GM12878 (cell line): ENCODE data around the gene PIGV. TPM values are rescaled to one million over a fixed set of nuclear protein-coding genes. Genes with fewer than 3 reads are reported as not detected.
A peak's percentile ranks its signal among the peaks of the same experiment; 100 is the strongest.

ENCODE experiments used
- ATAC-seq: fragments of 200-7000 bp; cut with Tn5 transposase; 3 replicates; pipeline ENCODE4 v1.9.1; 2020; ENCODE audit warnings: mild to moderate bottlenecking, moderate library complexity
- BruUV-seq: library from RNA; stranded (reverse); fragments of 400-500 nt; replicated peaks from 2 replicates; lab custom pipeline; 2021; lab: Mats Ljungman, UMichigan
- CTCF ChIA-PET: fragments of 300-600 bp; sonication (Branson Sonifier 250); formaldehyde crosslinking; extraction: SDS; loops from one replicate; lab custom pipeline; 2021; ENCODE audit warnings: inconsistent platforms; lab: Yijun Ruan, JAX
- POLR2A ChIA-PET: fragments of 350-600 bp; formaldehyde crosslinking; extraction: SDS; loops from one replicate; lab custom pipeline; 2021; ENCODE audit warnings: inconsistent platforms; lab: Charles Lee
- RAD21 ChIA-PET: fragments of 300-600 bp; sonication (Branson Sonifier 250); formaldehyde crosslinking; loops from one replicate; lab custom pipeline; 2023; ENCODE audit warnings: antibody characterized with exemption; ENCODE audit not compliant: unreplicated experiment; lab: Charles Lee
- SMC1A ChIA-PET: fragments of 300-600 bp; sonication (Branson Sonifier 250); formaldehyde crosslinking; loops from one replicate; lab custom pipeline; 2023; ENCODE audit not compliant: unreplicated experiment, uncharacterized antibody; lab: Charles Lee
- DNase-seq: peaks from one replicate; pipeline ENCODE4 v3.0.0-alpha.2; 2011; ENCODE audit warnings: low read depth, low spot score
- FAIRE-seq: peaks from 3 replicates; lab custom pipeline; 2011; peaks lifted over from hg19 to GRCh38; lab: Jason Lieb, UNC
- H2AFZ ChIP-seq: 2 replicates; pipeline ENCODE4 v1.6.0; 2011; ENCODE audit warnings: low read depth, low read length, control low read depth; ENCODE audit not compliant: control insufficient read depth
- H3K27ac ChIP-seq: 2 replicates; pipeline ENCODE4 v1.5.1; 2011; ENCODE audit warnings: control low read depth; ENCODE audit not compliant: control insufficient read depth, insufficient read depth
- H3K27me3 ChIP-seq, 2 experiments: replicated peaks in 1 of 2; 2 replicates each; pipeline versions ENCODE4 v1.6.0 to v1.6.1; 2011; ENCODE audit warnings: low read length in 1 of 2; ENCODE audit not compliant: control insufficient read depth in 2 of 2, insufficient read depth in 2 of 2
- H3K36me3 ChIP-seq, 2 experiments: 2 replicates each; pipeline ENCODE4 v1.5.1; 2011; ENCODE audit warnings: low read length in 1 of 2; ENCODE audit not compliant: control insufficient read depth in 2 of 2, insufficient read depth in 2 of 2
- H3K4me1 ChIP-seq: 2 replicates; pipeline ENCODE4 v1.6.1; 2011; ENCODE audit warnings: mild to moderate bottlenecking, low read length, moderate library complexity, mixed read lengths; ENCODE audit not compliant: control insufficient read depth, insufficient read depth
- H3K4me2 ChIP-seq: 2 replicates; pipeline ENCODE4 v1.6.0; 2011; ENCODE audit warnings: control low read depth; ENCODE audit not compliant: control insufficient read depth, insufficient read depth
- H3K4me3 ChIP-seq: fragments of 200-600 bp; sonication (generic); 2 replicates; pipeline ENCODE4 v1.5.1; 2016
- H3K79me2 ChIP-seq: 2 replicates; pipeline ENCODE4 v1.6.0; 2011; ENCODE audit warnings: low read length; ENCODE audit not compliant: control insufficient read depth, insufficient read depth
- H3K9ac ChIP-seq: 2 replicates; pipeline ENCODE4 v1.8.0; 2011; ENCODE audit warnings: low read length, control low read depth, mixed read lengths; ENCODE audit not compliant: control insufficient read depth, insufficient read depth
- H3K9me3 ChIP-seq: replicated peaks from 3 replicates; pipeline ENCODE4 v1.5.1; 2011; ENCODE audit warnings: mild to moderate bottlenecking, low read length; ENCODE audit not compliant: control insufficient read depth, insufficient read depth
- H4K20me1 ChIP-seq: 2 replicates; pipeline ENCODE4 v1.6.0; 2011; ENCODE audit not compliant: control insufficient read depth, insufficient read depth
- EGR1 ChIP-seq, 2 experiments: IDR thresholded peaks; 1 replicate in 1 of 2; 2 replicates in 1 of 2; pipeline ENCODE4 v1.6.1; 2011 to 2012; ENCODE audit warnings: low read depth in 2 of 2, low read length in 2 of 2, borderline replicate concordance in 1 of 2, mild to moderate bottlenecking in 1 of 2, moderate library complexity in 1 of 2
- EZH2 ChIP-seq: IDR thresholded peaks from 2 replicates; pipeline ENCODE4 v1.6.1; 2012; ENCODE audit warnings: low read depth, mild to moderate bottlenecking, control low read depth, inconsistent platforms, low read length, borderline replicate concordance; ENCODE audit not compliant: control insufficient read depth
- IKZF2 ChIP-seq, 2 experiments: fragments of 450-650 bp; IDR thresholded peaks; 2 replicates each; pipeline ENCODE4 v1.6.1; 2017; ENCODE audit warnings: mild to moderate bottlenecking in 2 of 2, moderate library complexity in 2 of 2
- IRF4 ChIP-seq: IDR thresholded peaks from 2 replicates; pipeline ENCODE4 v1.6.1; 2011; ENCODE audit warnings: low read depth, low read length
- NFXL1 ChIP-seq: fragments of 450-650 bp; IDR thresholded peaks from 2 replicates; pipeline ENCODE4 v1.6.1; 2017; ENCODE audit warnings: antibody characterized with exemption, mild to moderate bottlenecking, borderline replicate concordance
- POLR2AphosphoS5 ChIP-seq: IDR thresholded peaks from 2 replicates; pipeline ENCODE4 v1.6.1; 2011; ENCODE audit warnings: mild to moderate bottlenecking, low read length, inconsistent platforms
- RAD51 ChIP-seq: fragments of 450-650 bp; IDR thresholded peaks from 2 replicates; pipeline ENCODE4 v1.6.1; 2016; ENCODE audit warnings: moderate library complexity, mild to moderate bottlenecking, inconsistent platforms
- SIX5 ChIP-seq: IDR thresholded peaks from 2 replicates; pipeline ENCODE4 v1.6.1; 2011; ENCODE audit warnings: mild to moderate bottlenecking, low read depth, low read length, moderate library complexity; ENCODE audit not compliant: severe bottlenecking
- SUZ12 ChIP-seq: fragments of 200-600 bp; sonication (generic); IDR thresholded peaks from one replicate; pipeline ENCODE4 v1.6.1; 2018; ENCODE audit warnings: antibody characterized with exemption, mild to moderate bottlenecking; ENCODE audit not compliant: unreplicated experiment
- WGBS: methylation state at CpG from one replicate; pipeline ENCODE4 v1.1.6; 2016; ENCODE audit warnings: low lambda C conversion rate; ENCODE audit not compliant: insufficient replicate concordance, insufficient coverage; ENCODE audit errors: missing lambda C conversion rate; 5-methylcytosine and 5-hydroxymethylcytosine counted together
- in situ Hi-C: fragments of 300-500 bp; cut with MboI; formaldehyde crosslinking; loops from 9 replicates; pipeline ENCODE4 v1.14.3; 2018; ENCODE audit warnings: mixed read lengths
- intact Hi-C: fragments of 100-400 bp; cut with micrococcal nuclease; formaldehyde crosslinking; loops from one replicate; pipeline ENCODE4 v1.14.2; 2022; ENCODE audit not compliant: unreplicated experiment
- polyA plus RNA-seq, 11 experiments: library from polyadenylated mRNA; depleted of rRNA in 4 of 11; unstranded in 6 of 11; stranded (reverse) in 5 of 11; fragments of >200 nt; fragmentation: Nextera tagmentation in 4 of 11; fragmentation: Illumina TruSeq in 1 of 11; extraction: Ambion mirVana in 4 of 11; extraction: Trizol in 1 of 11; gene quantifications; 1 replicate in 1 of 11; 2 replicates in 10 of 11; pipeline versions ENCODE4 v1.2.1 to v1.2.3, GENCODE V29; 2011 to 2016; ENCODE audit warnings: inconsistent platforms in 2 of 11, missing spikeins in 2 of 11, low read depth in 1 of 11
- total RNA-seq, 4 experiments: library from RNA; depleted of rRNA in 3 of 4; stranded (reverse); fragments of >200 nt in 3 of 4; fragmentation: Illumina TruSeq in 1 of 4; extraction: Trizol in 1 of 4; gene quantifications; 2 replicates each; pipeline versions ENCODE4 v1.2.1 to v1.2.3, GENCODE V29; 2013 to 2021
- TF ChIP-seq, protein P1 (sequence below): IDR thresholded peaks from 2 replicates; pipeline ENCODE4 v1.6.1; 2011; ENCODE audit warnings: mild to moderate bottlenecking, low read depth, low read length, moderate library complexity; ENCODE audit not compliant: insufficient replicate concordance
- TF ChIP-seq, protein P2 (sequence below): IDR thresholded peaks from 2 replicates; pipeline ENCODE4 v1.6.1; 2011; ENCODE audit warnings: low read depth, mild to moderate bottlenecking, low read length, moderate library complexity, borderline replicate concordance; ENCODE audit errors: extremely low read depth

PIGV gene
- total and polyA plus RNA-seq, 10 of the 15 experiments (the other 5 are each of a cell fraction or from before 2014, with no cell fraction given), result 8.8 to 18.1 (median 11.9) TPM

DNA sequence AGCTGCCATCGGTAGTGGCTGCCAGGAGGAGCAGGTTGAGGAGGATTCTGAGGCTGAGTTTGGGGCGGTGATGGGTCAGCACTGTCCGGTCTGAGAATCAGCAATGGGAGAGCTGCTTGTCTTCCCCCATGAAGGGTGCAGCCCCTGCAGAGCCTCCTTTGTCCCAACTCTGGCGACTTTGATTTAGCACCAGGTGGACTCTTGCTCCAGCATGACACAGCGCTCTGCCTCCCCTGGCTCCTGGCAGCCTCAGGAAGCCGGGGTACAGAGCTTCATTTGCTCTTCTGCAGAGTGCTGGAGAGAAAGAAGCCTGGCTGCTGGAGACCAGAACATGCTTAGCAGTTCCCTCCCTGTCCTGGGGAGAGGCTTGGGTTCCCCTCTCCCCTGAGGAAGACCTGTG, 52.0 kb downstream of the PIGV start:
- FAIRE-seq (no peak), ATAC-seq (no peak), DNase-seq (no peak)
- Histone ChIP-seq H4K20me1 (no peaks in the 10 kb centered on the region), H3K9ac (peak overlapping the region; percentile 69), H3K4me1 (peaks cover 27% of the 10 kb centered on the region), H3K4me3 (no peak overlapping the region), H2AFZ (no peak overlapping the region), H3K27ac (peak overlapping the region; percentile 96), H3K79me2 (peaks cover 11% of the 10 kb centered on the region), H3K27me3 (no peaks in the 10 kb centered on the region), H3K9me3 (no peaks in the 10 kb centered on the region), H3K36me3 (peaks cover 12 to 35% of the 10 kb centered on the region in 2 experiments; a peak in 3 of 4 replicates), H3K4me2 (peak overlapping the region; percentile 72)
- in situ Hi-C loops, result no loop called here
- intact Hi-C loops, result loop anchor here (1.0 kb wide), 1 partner anchor 26 kb away; no protein-coding TSS in a partner anchor
- SMC1A ChIA-PET, result interaction anchor here (1.4 to 3.1 kb wide), 6 partner anchors 8 to 51 kb away, joined by 3 to 24 read pairs (median 12); no protein-coding TSS in a partner anchor
- TF ChIP-seq RAD51 (no peak), NFXL1 (no peak), IKZF2 (IDR thresholded peaks at IDR 0.05) (no peak), IRF4 (no peak), SIX5 (no peak), POLR2AphosphoS5 (no peak), EGR1 (IDR thresholded peaks at IDR 0.05; ENCODE audit: borderline replicate concordance in 1 of 2, low read depth in 2 of 2, low read length in 2 of 2) (no peak), SUZ12 (no peak), EZH2 (no peak)
- TF ChIP-seq, protein P1, sequence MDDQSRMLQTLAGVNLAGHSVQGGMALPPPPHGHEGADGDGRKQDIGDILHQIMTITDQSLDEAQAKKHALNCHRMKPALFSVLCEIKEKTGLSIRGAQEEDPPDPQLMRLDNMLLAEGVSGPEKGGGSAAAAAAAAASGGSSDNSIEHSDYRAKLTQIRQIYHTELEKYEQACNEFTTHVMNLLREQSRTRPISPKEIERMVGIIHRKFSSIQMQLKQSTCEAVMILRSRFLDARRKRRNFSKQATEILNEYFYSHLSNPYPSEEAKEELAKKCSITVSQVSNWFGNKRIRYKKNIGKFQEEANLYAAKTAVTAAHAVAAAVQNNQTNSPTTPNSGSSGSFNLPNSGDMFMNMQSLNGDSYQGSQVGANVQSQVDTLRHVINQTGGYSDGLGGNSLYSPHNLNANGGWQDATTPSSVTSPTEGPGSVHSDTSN, result no peak
- TF ChIP-seq, protein P2, sequence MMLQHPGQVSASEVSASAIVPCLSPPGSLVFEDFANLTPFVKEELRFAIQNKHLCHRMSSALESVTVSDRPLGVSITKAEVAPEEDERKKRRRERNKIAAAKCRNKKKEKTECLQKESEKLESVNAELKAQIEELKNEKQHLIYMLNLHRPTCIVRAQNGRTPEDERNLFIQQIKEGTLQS, result no peak
- no TSS peak for BruUV-seq
- POLR2A ChIA-PET, result interaction anchor here (0.8 to 2.8 kb wide), 3 partner anchors 11 to 27 kb away, joined by 8 to 22 read pairs (median 16); no protein-coding TSS in a partner anchor
- RAD21 ChIA-PET, result interaction anchor here (1.8 to 3.1 kb wide), 4 partner anchors 10 to 52 kb away, joined by 4 to 28 read pairs (median 10); partner anchors contain the start of gene PIGV
- CTCF ChIA-PET, result interaction anchor here (1.3 to 3.1 kb wide), 8 partner anchors 8 to 238 kb away, joined by 4 to 28 read pairs (median 16); partner anchors contain the start of gene ZDHHC18
- 91% methylated on average over 6 of the region's 6 CpGs for WGBS
